OCI-LY3 (cell line): ENCODE data around the gene MRC2.

Experiments
- H2AFZ ChIP-seq: fragments of 200-600, 300-600 bp; shearing (Covaris generic); 2 replicates; pipeline ENCODE4 v1.6.0; 2014; ENCODE audit warnings: antibody characterized with exemption, low read depth, low read length
- H3K27ac ChIP-seq: fragments of 200-600, 300-600 bp; sonication (generic); 2 replicates; pipeline ENCODE4 v1.5.1; 2014; ENCODE audit warnings: mild to moderate bottlenecking, low read length, moderate library complexity, mixed read lengths
- H3K27me3 ChIP-seq: fragments of 200-600, 300-600 bp; sonication (generic); 2 replicates; pipeline ENCODE4 v1.6.1; 2014; ENCODE audit warnings: low read depth, low read length, mixed read lengths
- H3K36me3 ChIP-seq: fragments of 200-600, 300-600 bp; sonication (generic); replicated peaks from 2 replicates; pipeline ENCODE3; 2014; ENCODE audit warnings: low read depth, low read length, mixed read lengths
- H3K4me1 ChIP-seq: fragments of 300-600, 200-600 bp; sonication (generic); 2 replicates; pipeline ENCODE4 v1.6.1; 2014; ENCODE audit warnings: low read length, mixed read lengths
- H3K4me2 ChIP-seq: fragments of 200-600, 300-600 bp; sonication (generic); 2 replicates; pipeline ENCODE4 v1.6.1; 2014; ENCODE audit warnings: low read length, mixed read lengths
- H3K4me3 ChIP-seq: fragments of 300-600, 200-600 bp; sonication (generic); 2 replicates; pipeline ENCODE4 v1.5.1; 2014; ENCODE audit warnings: antibody characterized with exemption, mild to moderate bottlenecking, low read length, moderate library complexity
- H3K79me2 ChIP-seq: fragments of 300-600, 200-600 bp; shearing (Covaris generic); 2 replicates; pipeline ENCODE4 v1.6.1; 2014; ENCODE audit warnings: mild to moderate bottlenecking, low read length, mixed read lengths
- H3K9ac ChIP-seq: fragments of 300-600, 200-600 bp; shearing (Covaris generic); 2 replicates; pipeline ENCODE4 v1.6.0; 2014; ENCODE audit warnings: mild to moderate bottlenecking, low read length, moderate library complexity
- H3K9me3 ChIP-seq: fragments of 200-600, 300-600 bp; shearing (Covaris generic); 2 replicates; pipeline ENCODE4 v1.6.1; 2014; ENCODE audit warnings: low read length, mixed read lengths; ENCODE audit not compliant: insufficient read depth
- H4K20me1 ChIP-seq: fragments of 200-600, 300-600 bp; sonication (generic); 2 replicates; pipeline ENCODE4 v1.6.1; 2016; ENCODE audit warnings: low read length, mixed read lengths; ENCODE audit not compliant: insufficient read depth
- EZH2phosphoT487 ChIP-seq: fragments of 200-600 bp; shearing (Covaris generic); IDR thresholded peaks from 2 replicates; pipeline ENCODE4 v1.6.1; 2018; ENCODE audit warnings: antibody characterized with exemption, mixed run types, low read depth
- TF ChIP-seq, protein P1 (sequence below): fragments of 200-600, 300-600 bp; sonication (generic); IDR thresholded peaks from 2 replicates; pipeline ENCODE4 v1.5.1; 2014; ENCODE audit warnings: antibody characterized with exemption, low read length, low read depth

MRC2 gene

GRCh38 chr17:62629556-62630364 lies 2.3 kb downstream of the MRC2 start:
- Histone ChIP-seq H3K4me2 (peak overlapping the region; percentile 78), H3K36me3 (no peaks in the 10 kb centered on the region), H3K79me2 (peaks cover 41% of the 10 kb centered on the region), H3K27ac (no peak overlapping the region), H2AFZ (no peak overlapping the region), H3K9me3 (no peaks in the 10 kb centered on the region), H3K4me1 (peaks cover 12% of the 10 kb centered on the region), H4K20me1 (peaks cover 35% of the 10 kb centered on the region), H3K27me3 (no peaks in the 10 kb centered on the region), H3K9ac (no peak overlapping the region), H3K4me3 (no peak overlapping the region)
- no peak for TF ChIP-seq EZH2phosphoT487
- TF ChIP-seq, protein P1, sequence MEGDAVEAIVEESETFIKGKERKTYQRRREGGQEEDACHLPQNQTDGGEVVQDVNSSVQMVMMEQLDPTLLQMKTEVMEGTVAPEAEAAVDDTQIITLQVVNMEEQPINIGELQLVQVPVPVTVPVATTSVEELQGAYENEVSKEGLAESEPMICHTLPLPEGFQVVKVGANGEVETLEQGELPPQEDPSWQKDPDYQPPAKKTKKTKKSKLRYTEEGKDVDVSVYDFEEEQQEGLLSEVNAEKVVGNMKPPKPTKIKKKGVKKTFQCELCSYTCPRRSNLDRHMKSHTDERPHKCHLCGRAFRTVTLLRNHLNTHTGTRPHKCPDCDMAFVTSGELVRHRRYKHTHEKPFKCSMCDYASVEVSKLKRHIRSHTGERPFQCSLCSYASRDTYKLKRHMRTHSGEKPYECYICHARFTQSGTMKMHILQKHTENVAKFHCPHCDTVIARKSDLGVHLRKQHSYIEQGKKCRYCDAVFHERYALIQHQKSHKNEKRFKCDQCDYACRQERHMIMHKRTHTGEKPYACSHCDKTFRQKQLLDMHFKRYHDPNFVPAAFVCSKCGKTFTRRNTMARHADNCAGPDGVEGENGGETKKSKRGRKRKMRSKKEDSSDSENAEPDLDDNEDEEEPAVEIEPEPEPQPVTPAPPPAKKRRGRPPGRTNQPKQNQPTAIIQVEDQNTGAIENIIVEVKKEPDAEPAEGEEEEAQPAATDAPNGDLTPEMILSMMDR, result no peak

DNA sequence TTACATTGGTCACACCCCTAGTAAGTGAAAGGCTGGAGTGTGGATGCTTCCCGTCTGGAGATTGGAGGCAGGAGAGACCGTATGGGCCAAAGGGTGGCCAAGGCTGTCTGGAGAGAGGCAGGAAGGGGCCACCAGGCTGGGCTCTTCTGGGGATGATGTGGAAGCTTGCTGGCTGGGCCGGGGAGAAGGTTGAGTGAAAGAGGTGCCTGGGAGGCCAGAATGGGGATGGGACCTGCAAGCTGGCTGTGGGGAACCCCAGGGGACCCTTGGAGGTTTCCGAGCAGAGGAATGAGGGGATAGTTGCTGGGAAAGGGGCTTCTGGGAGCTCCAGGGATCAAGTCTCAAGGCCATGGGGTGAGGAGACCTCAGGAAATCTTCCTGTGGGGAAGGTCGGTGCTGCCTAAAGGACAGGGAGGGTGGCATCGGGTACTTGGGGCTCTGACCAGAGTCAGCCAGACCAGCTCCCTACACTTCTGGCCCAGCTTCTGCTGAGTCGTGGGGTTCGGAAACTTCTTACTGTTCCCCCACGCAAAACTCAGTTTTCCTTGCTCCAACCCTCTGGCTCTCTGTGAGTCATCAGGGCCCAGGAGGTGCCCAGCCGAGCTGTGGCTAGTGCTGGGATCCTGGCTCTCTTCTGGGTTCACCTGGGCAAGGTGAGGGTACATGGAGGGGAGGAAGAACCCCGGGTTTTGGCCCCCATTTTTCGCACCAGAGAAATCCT lies 3.1 kb downstream of the MRC2 start:
- Histone ChIP-seq H3K36me3 (peaks cover 3% of the 10 kb centered on the region), H3K27ac (no peak overlapping the region), H3K79me2 (peaks cover 41% of the 10 kb centered on the region), H3K4me2 (no peak overlapping the region), H3K4me1 (peaks cover 12% of the 10 kb centered on the region), H4K20me1 (peaks cover 35% of the 10 kb centered on the region), H3K9ac (no peak overlapping the region), H3K9me3 (no peaks in the 10 kb centered on the region), H3K4me3 (no peak overlapping the region), H2AFZ (no peak overlapping the region), H3K27me3 (no peaks in the 10 kb centered on the region)
- TF ChIP-seq, protein P1, result no peak
- no peak for TF ChIP-seq EZH2phosphoT487

DNA sequence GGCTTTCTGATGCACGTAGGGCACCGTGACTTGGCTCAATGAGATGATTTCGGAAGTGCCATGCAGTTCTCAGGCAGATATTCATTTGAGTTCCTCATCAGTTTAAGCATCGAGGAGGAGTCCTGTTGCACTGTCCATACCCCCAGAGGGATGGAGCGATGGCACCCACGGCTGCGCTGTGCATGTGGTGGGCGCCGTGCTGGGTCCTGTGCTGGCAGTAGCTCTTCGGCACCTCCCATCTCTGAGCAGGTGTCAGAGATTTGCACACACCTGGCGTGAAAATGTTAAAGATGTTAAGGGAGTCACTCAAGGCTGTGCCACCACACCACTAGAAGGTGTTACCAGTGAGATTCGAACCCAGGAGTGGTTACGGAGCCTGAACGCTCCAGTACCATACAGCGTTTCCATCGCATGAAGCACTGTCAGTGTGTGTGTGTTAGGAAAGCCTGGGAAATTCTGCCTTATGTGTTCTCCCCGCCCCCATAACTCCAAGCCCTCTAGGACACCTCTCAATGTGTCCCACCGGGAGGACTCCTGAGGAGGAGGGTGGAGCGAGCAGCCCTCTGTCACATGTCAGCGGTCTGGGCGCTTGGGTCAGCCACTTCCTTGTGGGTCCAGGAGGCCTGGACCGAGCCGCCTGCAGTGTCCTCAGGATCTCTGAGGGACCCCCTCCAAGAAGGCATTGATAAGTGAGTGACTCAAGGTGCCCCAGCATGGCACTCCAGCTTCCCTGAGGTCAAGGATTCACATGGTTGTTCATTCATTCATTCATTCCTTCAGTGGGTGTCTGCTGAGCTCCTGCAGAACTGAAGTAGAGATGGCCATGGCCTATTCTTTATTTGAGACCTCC lies 3.8 kb downstream of the MRC2 start:
- H3K4me2 ChIP-seq, result no peak overlapping the region
- peaks cover 41% of the 10 kb centered on the region for H3K79me2 ChIP-seq
- H4K20me1 ChIP-seq, result peaks cover 35% of the 10 kb centered on the region
- no peak overlapping the region for H3K4me3 ChIP-seq
- TF ChIP-seq, protein P1, result no peak
- TF ChIP-seq EZH2phosphoT487, result no peak
- H3K9ac ChIP-seq, result no peak overlapping the region
- no peak overlapping the region for H2AFZ ChIP-seq
- no peaks in the 10 kb centered on the region for H3K27me3 ChIP-seq
- peaks cover 3% of the 10 kb centered on the region for H3K36me3 ChIP-seq
- peaks cover 12% of the 10 kb centered on the region for H3K4me1 ChIP-seq
- H3K9me3 ChIP-seq, result no peaks in the 10 kb centered on the region
- H3K27ac ChIP-seq, result no peak overlapping the region
